DOHH2 (cell line): ENCODE measurements around the gene CRIP3.

ENCODE experiments used
- H3F3A ChIP-seq: fragments of 200-600 bp; sonication (generic), shearing (Covaris generic); 2 replicates; pipeline ENCODE4 v1.6.0; 2016; ENCODE audit warnings: antibody characterized with exemption, mild to moderate bottlenecking; ENCODE audit not compliant: control insufficient read depth, insufficient read depth
- H3K27ac ChIP-seq: fragments of 200-600 bp; sonication (generic); 2 replicates; pipeline ENCODE4 v1.5.1; 2014; ENCODE audit warnings: low read depth, mild to moderate bottlenecking, low read length, moderate library complexity
- H3K27me3 ChIP-seq: fragments of 200-600 bp; sonication (generic); 2 replicates; pipeline ENCODE4 v1.6.1; 2014; ENCODE audit warnings: mild to moderate bottlenecking, low read length, mixed read lengths; ENCODE audit not compliant: control insufficient read depth
- H3K36me3 ChIP-seq: fragments of 200-600 bp; sonication (generic); 2 replicates; pipeline ENCODE4 v1.6.1; 2014; ENCODE audit warnings: mild to moderate bottlenecking, low read length, moderate library complexity, mixed read lengths; ENCODE audit not compliant: control insufficient read depth
- H3K4me1 ChIP-seq: fragments of 200-600 bp; sonication (generic); 2 replicates; pipeline ENCODE4 v1.6.1; 2014; ENCODE audit warnings: mild to moderate bottlenecking, low read length, mixed read lengths; ENCODE audit not compliant: control insufficient read depth
- H3K4me2 ChIP-seq: fragments of 200-600 bp; sonication (generic); 2 replicates; pipeline ENCODE4 v1.6.0; 2014; ENCODE audit warnings: mild to moderate bottlenecking, low read length, moderate library complexity
- H3K4me3 ChIP-seq: fragments of 200-600 bp; sonication (generic); 2 replicates; pipeline ENCODE4 v1.5.1; 2014; ENCODE audit warnings: mild to moderate bottlenecking, low read length, mixed read lengths
- H3K79me2 ChIP-seq: fragments of 200-600 bp; sonication (generic); 2 replicates; pipeline ENCODE4 v1.6.1; 2014; ENCODE audit warnings: mild to moderate bottlenecking, low read length, mixed read lengths; ENCODE audit not compliant: control insufficient read depth
- H3K9me2 ChIP-seq: fragments of 200-600 bp; sonication (generic); replicated peaks from 2 replicates; pipeline ENCODE4 v1.6.1; 2014; ENCODE audit warnings: mild to moderate bottlenecking, low read length, mixed read lengths; ENCODE audit not compliant: control insufficient read depth
- H3K9me3 ChIP-seq: fragments of 200-600 bp; sonication (generic); 2 replicates; pipeline ENCODE4 v1.6.1; 2014; ENCODE audit warnings: antibody characterized with exemption, low read length, mixed read lengths; ENCODE audit not compliant: control insufficient read depth, insufficient read depth
- H4K20me1 ChIP-seq: fragments of 200-600 bp; sonication (generic); 2 replicates; pipeline ENCODE4 v1.6.0; 2014; ENCODE audit warnings: low read depth, mild to moderate bottlenecking, antibody characterized with exemption, low read length, moderate library complexity; ENCODE audit not compliant: control insufficient read depth, insufficient read depth
- EZH2phosphoT487 ChIP-seq: fragments of 200-600 bp; sonication (generic); IDR thresholded peaks from 2 replicates; pipeline ENCODE4 v1.6.1; 2017; ENCODE audit warnings: borderline replicate concordance, mild to moderate bottlenecking, antibody characterized with exemption, low read length, moderate library complexity, mixed read lengths
- TF ChIP-seq, protein P1 (sequence below): fragments of 200-600 bp; sonication (generic); IDR thresholded peaks from one replicate; pipeline ENCODE4 v1.5.1; 2014; ENCODE audit warnings: antibody characterized with exemption, mild to moderate bottlenecking, low read depth, low read length; ENCODE audit not compliant: poor library complexity, severe bottlenecking

CRIP3 gene

DNA sequence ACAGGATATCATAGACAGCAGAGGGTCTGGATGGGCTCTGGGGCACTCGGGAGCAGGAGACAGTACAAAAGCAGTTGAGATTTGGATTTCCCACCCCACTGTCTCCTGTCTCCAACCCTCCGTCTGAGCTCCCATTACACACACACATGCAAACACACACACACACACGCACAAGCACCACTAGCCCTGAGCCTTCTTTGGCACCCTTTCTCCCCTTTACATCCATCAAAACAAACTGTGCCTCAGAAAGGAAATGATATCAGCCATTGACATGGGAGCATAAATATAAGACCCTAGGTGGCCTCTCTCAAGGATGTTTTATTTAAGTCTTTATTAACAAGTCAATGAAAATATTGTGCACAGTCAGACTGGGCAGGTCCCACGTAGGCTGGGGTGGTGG lies 47.8 kb downstream of the CRIP3 start:
- H3K9me3 ChIP-seq, result no peaks in the 10 kb centered on the region
- H3K36me3 ChIP-seq, result no peaks in the 10 kb centered on the region
- H3K79me2 ChIP-seq, result no peaks in the 10 kb centered on the region
- H3K4me3 ChIP-seq, result no peak overlapping the region
- no peak overlapping the region for H3K27ac ChIP-seq
- H3K9me2 ChIP-seq, result no peaks in the 10 kb centered on the region
- H3K27me3 ChIP-seq, result no peaks in the 10 kb centered on the region; the same call in 1 of the 2 replicates
- H4K20me1 ChIP-seq, result no peaks in the 10 kb centered on the region
- H3K4me2 ChIP-seq, result no peak overlapping the region
- TF ChIP-seq EZH2phosphoT487, result no peak
- TF ChIP-seq, protein P1, sequence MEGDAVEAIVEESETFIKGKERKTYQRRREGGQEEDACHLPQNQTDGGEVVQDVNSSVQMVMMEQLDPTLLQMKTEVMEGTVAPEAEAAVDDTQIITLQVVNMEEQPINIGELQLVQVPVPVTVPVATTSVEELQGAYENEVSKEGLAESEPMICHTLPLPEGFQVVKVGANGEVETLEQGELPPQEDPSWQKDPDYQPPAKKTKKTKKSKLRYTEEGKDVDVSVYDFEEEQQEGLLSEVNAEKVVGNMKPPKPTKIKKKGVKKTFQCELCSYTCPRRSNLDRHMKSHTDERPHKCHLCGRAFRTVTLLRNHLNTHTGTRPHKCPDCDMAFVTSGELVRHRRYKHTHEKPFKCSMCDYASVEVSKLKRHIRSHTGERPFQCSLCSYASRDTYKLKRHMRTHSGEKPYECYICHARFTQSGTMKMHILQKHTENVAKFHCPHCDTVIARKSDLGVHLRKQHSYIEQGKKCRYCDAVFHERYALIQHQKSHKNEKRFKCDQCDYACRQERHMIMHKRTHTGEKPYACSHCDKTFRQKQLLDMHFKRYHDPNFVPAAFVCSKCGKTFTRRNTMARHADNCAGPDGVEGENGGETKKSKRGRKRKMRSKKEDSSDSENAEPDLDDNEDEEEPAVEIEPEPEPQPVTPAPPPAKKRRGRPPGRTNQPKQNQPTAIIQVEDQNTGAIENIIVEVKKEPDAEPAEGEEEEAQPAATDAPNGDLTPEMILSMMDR, result no peak
- no peaks in the 10 kb centered on the region; the same call in 1 of the 2 replicates for H3F3A ChIP-seq
- peaks cover 20% of the 10 kb centered on the region for H3K4me1 ChIP-seq

DNA sequence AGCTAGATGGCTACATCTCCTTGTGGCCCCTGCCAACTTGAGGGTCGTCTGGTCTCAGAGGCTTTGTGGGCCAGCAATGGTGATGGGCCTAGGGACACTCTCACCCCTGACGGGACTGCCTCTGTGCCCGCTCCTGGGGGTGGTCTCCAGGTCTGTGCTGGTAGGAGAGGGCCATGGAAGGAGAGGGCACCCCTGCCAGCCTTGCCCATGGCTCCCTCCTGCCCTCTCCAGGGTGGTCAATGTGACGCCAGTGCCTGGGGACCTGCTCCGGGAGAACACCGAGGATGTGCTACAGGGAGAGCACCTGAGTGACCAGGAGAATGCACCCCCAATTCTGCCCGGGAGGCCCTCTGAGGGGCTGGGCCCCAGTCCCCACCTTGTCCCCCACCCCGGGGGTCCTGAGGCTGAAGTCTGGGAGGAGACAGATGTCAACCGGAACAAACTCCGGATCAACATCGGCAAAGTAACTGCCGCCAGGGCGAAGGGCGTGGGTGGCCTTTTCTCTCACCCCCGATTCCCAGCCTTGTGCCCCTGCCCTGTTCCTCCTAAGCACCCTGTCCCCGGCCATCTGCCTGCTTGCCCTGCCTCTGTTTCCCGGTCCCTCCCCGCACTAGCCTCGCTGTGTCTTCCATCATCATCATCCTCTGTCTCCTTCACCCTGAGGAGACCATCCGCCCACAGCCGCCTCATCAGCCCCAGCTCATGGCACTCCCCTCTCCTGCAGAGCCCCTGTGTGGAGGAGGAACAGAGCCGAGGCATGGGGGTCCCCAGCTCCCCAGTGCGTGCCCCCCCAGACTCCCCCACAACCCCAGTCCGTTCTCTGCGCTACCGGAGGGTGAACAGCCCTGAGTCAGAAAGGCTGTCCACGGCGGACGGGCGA lies 49.6 kb downstream of the CRIP3 start:
- H3K27ac ChIP-seq, result no peak overlapping the region

DNA sequence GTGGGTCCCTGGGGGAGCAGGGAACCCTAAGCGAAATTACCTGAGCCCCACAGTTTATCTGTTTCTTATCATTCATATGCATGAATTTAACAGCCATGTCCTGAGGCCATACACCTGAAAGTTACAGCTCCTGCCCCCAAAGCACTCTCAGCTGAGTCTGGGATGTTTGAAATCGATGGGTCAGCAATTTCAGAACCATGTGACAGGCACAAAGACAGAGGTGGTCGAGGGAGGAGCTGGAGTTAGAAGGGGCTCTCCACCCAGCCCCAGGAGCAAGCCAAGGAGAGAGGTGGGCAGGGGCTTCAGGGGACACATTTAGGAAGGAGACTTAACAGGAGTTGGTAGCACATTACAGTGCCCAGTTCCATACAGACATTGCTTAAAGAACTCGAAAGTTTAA lies 50.4 kb downstream of the CRIP3 start:
- Histone ChIP-seq H3K4me1 (peaks cover 13% of the 10 kb centered on the region), H3K9me2 (no peaks in the 10 kb centered on the region), H3K4me2 (no peak overlapping the region), H3K79me2 (no peaks in the 10 kb centered on the region), H3K4me3 (no peak overlapping the region), H4K20me1 (no peaks in the 10 kb centered on the region), H3K27me3 (peaks cover 2% of the 10 kb centered on the region; the same call in 1 of the 2 replicates), H3K9me3 (no peaks in the 10 kb centered on the region), H3K36me3 (no peaks in the 10 kb centered on the region), H3K27ac (no peak overlapping the region), H3F3A (no peaks in the 10 kb centered on the region; the same call in 1 of the 2 replicates)
- TF ChIP-seq, protein P1, result no peak

More for the DNA sequence above, 49.6 kb downstream of the CRIP3 start:
- H3K36me3 ChIP-seq, result no peaks in the 10 kb centered on the region
- H3K4me1 ChIP-seq, result peaks cover 20% of the 10 kb centered on the region
- H4K20me1 ChIP-seq, result no peaks in the 10 kb centered on the region
- TF ChIP-seq, protein P1, result no peak
- TF ChIP-seq EZH2phosphoT487, result no peak
- no peaks in the 10 kb centered on the region for H3K9me3 ChIP-seq
- H3K27me3 ChIP-seq, result no peaks in the 10 kb centered on the region; the same call in 1 of the 2 replicates
- no peaks in the 10 kb centered on the region for H3K9me2 ChIP-seq
- H3F3A ChIP-seq, result no peaks in the 10 kb centered on the region; the same call in 1 of the 2 replicates
- no peak overlapping the region for H3K4me2 ChIP-seq
- H3K4me3 ChIP-seq, result no peak overlapping the region
- no peaks in the 10 kb centered on the region for H3K79me2 ChIP-seq
